GM12801 (cell line): ENCODE measurements around the gene IRF4.

Source experiments
- TF ChIP-seq, protein P1 (sequence below): IDR thresholded peaks from one replicate; pipeline ENCODE4 v1.5.1; 2011; ENCODE audit warnings: control low read depth; ENCODE audit not compliant: insufficient read length; ENCODE audit errors: extremely low read depth

The IRF4 gene

DNA sequence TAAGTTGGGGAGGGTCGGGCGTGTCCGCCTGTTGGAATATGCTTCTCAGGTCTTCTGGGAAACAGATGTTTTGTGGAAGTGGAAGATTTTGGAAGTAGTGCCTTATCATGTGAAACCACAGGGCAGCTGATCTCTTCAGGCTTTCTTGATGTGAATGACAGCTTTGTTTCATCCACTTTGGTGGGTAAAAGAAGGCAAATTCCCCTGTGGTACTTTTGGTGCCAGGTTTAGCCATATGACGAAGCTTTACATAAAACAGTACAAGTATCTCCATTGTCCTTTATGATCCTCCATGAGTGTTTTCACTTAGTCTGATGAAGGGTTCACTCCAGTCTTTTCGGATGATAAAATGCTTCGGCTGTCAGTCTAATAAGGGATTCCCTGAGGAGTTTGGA, 4.6 kb downstream of the IRF4 start:
- TF ChIP-seq, protein P1, sequence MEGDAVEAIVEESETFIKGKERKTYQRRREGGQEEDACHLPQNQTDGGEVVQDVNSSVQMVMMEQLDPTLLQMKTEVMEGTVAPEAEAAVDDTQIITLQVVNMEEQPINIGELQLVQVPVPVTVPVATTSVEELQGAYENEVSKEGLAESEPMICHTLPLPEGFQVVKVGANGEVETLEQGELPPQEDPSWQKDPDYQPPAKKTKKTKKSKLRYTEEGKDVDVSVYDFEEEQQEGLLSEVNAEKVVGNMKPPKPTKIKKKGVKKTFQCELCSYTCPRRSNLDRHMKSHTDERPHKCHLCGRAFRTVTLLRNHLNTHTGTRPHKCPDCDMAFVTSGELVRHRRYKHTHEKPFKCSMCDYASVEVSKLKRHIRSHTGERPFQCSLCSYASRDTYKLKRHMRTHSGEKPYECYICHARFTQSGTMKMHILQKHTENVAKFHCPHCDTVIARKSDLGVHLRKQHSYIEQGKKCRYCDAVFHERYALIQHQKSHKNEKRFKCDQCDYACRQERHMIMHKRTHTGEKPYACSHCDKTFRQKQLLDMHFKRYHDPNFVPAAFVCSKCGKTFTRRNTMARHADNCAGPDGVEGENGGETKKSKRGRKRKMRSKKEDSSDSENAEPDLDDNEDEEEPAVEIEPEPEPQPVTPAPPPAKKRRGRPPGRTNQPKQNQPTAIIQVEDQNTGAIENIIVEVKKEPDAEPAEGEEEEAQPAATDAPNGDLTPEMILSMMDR = no peak

DNA sequence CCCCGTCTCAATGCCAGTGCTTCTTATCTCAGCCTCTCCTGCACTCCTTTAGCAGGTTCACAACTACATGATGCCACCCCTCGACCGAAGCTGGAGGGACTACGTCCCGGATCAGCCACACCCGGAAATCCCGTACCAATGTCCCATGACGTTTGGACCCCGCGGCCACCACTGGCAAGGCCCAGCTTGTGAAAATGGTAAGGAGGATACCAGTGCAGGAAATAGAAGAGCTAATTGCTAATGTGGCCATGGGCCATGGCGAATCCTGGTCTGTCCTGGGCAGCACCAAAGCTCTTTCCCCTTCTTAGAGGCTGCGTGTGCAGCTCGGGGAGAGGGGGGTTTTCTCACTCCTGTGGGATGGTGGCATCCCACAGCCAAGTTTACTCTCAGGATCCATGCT, 5.5 kb downstream of the IRF4 start:
- TF ChIP-seq, protein P1 = no peak

DNA sequence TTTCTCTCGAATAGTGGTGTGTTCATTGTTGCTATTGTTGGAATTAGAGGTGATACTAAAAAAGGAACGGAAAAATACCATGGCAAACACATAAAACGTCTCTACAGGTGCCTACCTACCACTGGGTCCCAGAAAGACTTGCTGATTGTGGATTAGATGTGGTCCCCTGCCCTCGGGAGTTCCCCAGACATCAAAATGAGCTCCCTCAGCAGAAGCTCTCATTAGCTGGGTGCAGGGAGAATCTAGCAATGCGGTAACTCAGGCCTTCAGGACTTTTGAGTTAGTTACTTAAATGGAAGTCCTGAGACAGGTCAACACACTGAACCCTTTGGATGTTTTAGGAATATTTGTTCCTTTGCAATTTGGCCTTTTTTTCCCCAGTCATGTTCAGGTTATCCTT, 6.1 kb downstream of the IRF4 start:
- TF ChIP-seq, protein P1 = no peak

DNA sequence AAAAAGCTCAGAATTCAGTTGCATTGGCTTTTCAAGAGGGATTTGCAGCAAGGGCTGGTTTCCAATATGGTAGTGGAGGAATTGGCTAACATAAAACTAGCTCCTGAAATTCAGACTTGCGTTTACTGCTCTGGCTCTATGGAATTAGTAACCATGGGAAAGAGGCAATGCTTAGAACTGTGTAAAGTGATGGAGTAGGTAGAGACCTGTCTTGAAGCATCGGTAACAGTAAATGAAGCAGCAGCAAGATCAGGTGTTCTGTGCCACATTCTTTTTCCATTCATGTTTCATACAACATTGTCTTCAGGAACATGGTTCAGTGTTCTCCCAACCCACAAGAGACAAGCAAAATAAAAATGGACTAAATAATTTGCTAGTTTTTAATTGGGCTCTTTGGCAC, 6.5 kb downstream of the IRF4 start:
- TF ChIP-seq, protein P1 = no peak

DNA sequence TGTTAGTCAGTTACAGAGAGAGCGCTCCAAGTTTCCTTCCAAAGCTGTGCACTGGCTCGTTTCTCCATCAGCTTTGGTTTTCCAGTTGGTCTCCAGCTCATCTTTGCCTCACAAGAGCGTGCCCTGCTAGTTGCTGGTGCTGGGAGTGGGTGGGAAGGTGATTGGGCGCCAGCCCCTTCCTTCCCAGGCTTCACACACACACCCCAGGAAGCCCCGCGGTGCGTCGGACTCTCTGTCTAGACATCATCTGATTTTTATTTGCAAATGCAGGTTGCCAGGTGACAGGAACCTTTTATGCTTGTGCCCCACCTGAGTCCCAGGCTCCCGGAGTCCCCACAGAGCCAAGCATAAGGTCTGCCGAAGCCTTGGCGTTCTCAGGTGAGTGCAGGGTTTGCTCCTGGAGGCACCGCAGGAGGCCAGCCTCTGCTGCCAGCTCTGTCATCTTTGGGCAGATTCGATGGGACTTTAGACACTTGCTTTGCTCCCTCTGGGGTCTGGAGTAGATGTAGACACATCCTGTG, 7.1 kb downstream of the IRF4 start:
- TF ChIP-seq, protein P1 = no peak

DNA sequence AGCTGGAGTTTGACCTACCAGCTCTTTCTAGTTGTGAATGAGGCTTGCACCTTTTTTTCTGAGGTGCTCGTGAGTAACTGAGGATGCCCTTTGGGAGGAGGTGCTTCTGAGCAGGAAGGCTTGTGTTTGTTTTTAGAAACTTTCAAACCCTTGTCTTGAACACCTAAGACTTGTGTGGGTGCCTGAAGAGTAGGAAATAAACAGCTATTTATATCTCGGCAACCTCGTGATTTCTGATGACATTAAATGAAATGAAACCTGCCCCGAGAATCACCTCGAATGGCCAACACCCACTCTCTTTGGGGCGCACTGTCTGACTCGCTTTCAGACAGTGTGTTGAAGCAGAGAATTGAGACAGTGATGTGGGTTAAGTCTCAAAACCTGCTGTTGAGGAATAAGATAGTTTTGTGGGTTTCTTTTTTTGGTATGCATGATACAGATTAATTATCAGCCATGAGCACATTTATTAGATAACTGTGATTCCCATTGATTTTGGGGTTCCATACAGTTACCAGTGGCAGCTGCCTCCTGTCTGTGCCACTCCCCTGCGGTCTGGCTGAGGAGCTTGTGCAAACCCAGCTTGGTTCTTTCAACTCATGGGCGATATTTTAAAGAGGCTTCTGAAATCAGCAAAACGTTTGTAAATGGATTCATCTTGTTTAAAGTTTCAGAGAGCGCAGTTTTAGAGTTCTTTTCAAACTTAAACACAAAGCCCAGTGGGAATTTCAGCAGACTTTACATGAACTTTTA, 8.4 kb downstream of the IRF4 start:
- TF ChIP-seq, protein P1 = no peak

DNA sequence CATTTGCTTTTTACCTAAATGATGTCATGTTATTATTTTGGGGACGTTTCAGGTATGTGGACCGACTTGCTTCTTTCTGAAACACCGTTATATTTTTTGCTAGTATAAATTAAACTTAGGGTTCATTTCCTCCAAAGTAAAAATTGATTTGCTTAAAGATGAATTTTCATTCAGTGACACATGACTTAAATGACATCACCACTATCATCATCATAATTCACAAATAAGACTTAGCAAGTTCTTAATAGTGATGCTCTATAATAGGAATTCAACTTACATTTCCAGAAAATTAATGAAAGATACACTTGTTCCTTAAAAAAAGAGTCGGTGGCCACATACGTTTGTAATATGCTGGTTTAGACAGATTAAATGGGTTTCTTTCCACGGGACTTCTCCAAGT, 9.3 kb downstream of the IRF4 start:
- TF ChIP-seq, protein P1 = no peak
